ENCODE measurements around the gene TECTB. TPM values are rescaled to one million over a fixed set of nuclear protein-coding genes. Genes with fewer than 3 reads are reported as not detected.

The TECTB gene
- total RNA-seq, 3 donors from 2014 or later, result not detected

GRCh38 chr10:112258407-112258806 lies 24.8 kb upstream of the TECTB start:
- no peak overlapping the region for H3K27ac ChIP-seq
- intact Hi-C loops (cut with DNase I; ENCODE audit: low total_unique reads), result no loop called here
- TF ChIP-seq CTCF (IDR thresholded peaks at IDR 0.05) (no peak), POLR2A (IDR thresholded peaks at IDR 0.05) (no peak), POLR2AphosphoS5 (IDR thresholded peaks at IDR 0.05) (no peak)

DNA sequence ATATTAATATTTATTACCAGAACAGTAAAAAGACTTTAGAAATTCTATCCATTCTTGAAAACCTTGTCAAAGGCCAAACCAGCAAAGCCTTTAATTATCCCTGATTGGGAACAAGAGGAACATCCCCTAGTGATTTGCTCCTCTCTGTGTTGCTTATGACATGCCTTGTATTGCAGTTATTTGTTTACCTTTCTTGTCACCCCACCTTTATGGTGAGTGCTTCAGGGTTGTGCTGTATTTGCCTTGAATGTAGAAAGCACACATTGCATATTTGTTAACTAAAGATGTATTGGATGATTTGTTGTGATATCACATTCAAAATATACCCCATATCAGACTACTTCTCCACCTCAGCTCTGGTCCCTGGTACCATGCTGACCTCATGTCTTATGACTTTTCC lies 23.5 kb upstream of the TECTB start:
- no peaks in the 10 kb centered on the region for H3K4me1 ChIP-seq
- no peak overlapping the region for H3K27ac ChIP-seq
- H3K27me3 ChIP-seq, result no peaks in the 10 kb centered on the region
- H3K4me3 ChIP-seq, result no peak overlapping the region
- no peaks in the 10 kb centered on the region for H3K9me3 ChIP-seq
- H3K36me3 ChIP-seq, result no peaks in the 10 kb centered on the region
- intact Hi-C loops (cut with DNase I; ENCODE audit: low total_unique reads), result no loop called here
- TF ChIP-seq POLR2AphosphoS5 (IDR thresholded peaks at IDR 0.05), result no peak
- TF ChIP-seq CTCF (IDR thresholded peaks at IDR 0.05), result no peak
- no peak for TF ChIP-seq POLR2A (IDR thresholded peaks at IDR 0.05)
- DNase-seq (ENCODE audit: low spot score in 2 of 2), result no peak

More at GRCh38 chr10:112258407-112258806, 24.8 kb upstream of the TECTB start:
- no peak for DNase-seq (ENCODE audit: low spot score in 2 of 2)
- Histone ChIP-seq H3K4me3 (no peak overlapping the region), H3K9me3 (no peaks in the 10 kb centered on the region), H3K27me3 (no peaks in the 10 kb centered on the region), H3K36me3 (no peaks in the 10 kb centered on the region), H3K4me1 (no peaks in the 10 kb centered on the region)

- Histone ChIP-seq H3K9me3 (no peaks in the 10 kb centered on the region), H3K27me3 (no peaks in the 10 kb centered on the region), H3K4me1 (no peaks in the 10 kb centered on the region), H3K4me3 (no peak overlapping the region), H3K27ac (no peak overlapping the region), H3K36me3 (no peaks in the 10 kb centered on the region)
- TF ChIP-seq POLR2A (IDR thresholded peaks at IDR 0.05) (no peak), POLR2AphosphoS5 (IDR thresholded peaks at IDR 0.05) (no peak), CTCF (IDR thresholded peaks at IDR 0.05) (no peak)
- intact Hi-C loops (cut with DNase I; ENCODE audit: low total_unique reads), result no loop called here
- DNase-seq (ENCODE audit: low spot score in 2 of 2), result no peak
These were observed 22.4 kb upstream of the TECTB start for GRCh38 chr10:112260831-112261230.

DNA sequence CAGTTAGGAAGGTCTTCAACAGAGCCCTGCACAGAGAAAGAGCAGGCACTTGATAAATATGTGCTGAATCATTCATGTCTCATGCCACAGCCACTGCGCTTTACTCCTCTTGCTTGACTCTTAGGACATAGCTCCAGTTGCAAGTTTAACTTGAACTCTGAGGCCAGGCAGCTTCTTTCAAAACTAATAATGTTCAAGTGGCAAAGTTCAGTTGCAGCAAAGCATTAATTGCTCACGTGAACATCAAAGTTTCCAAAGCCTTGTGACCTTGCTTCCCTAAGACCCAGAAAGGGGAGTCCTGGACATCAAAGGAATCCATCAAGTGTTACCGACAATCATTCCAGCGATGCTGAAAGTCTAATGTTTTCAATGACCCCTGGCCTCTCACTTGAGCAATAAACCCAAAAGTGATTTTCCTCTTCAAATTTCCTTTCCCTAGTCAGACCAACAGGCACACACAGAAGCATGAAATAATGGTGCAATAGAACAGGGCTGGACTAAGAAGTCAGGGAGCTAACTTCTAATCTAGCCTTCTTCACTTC lies 21.8 kb upstream of the TECTB start:
- Histone ChIP-seq H3K27ac (no peak overlapping the region), H3K4me1 (no peaks in the 10 kb centered on the region), H3K36me3 (no peaks in the 10 kb centered on the region), H3K9me3 (no peaks in the 10 kb centered on the region), H3K4me3 (no peak overlapping the region), H3K27me3 (no peaks in the 10 kb centered on the region)
- intact Hi-C loops (cut with DNase I; ENCODE audit: low total_unique reads), result no loop called here
- no peak for TF ChIP-seq CTCF (IDR thresholded peaks at IDR 0.05)
- no peak for TF ChIP-seq POLR2AphosphoS5 (IDR thresholded peaks at IDR 0.05)
- TF ChIP-seq POLR2A (IDR thresholded peaks at IDR 0.05), result no peak
- DNase-seq (ENCODE audit: low spot score in 2 of 2), result no peak

GRCh38 chr10:112262546-112262945 lies 20.7 kb upstream of the TECTB start:
- Histone ChIP-seq H3K27ac (no peak overlapping the region), H3K9me3 (no peaks in the 10 kb centered on the region), H3K4me1 (no peaks in the 10 kb centered on the region), H3K27me3 (no peaks in the 10 kb centered on the region), H3K4me3 (no peak overlapping the region), H3K36me3 (no peaks in the 10 kb centered on the region)
- DNase-seq (ENCODE audit: low spot score in 2 of 2), result no peak
- TF ChIP-seq POLR2A (IDR thresholded peaks at IDR 0.05) (no peak), CTCF (IDR thresholded peaks at IDR 0.05) (no peak), POLR2AphosphoS5 (IDR thresholded peaks at IDR 0.05) (no peak)
- intact Hi-C loops (cut with DNase I; ENCODE audit: low total_unique reads), result no loop called here
